ENCODE measurements around the gene MICAL2.

MICAL2 gene

DNA sequence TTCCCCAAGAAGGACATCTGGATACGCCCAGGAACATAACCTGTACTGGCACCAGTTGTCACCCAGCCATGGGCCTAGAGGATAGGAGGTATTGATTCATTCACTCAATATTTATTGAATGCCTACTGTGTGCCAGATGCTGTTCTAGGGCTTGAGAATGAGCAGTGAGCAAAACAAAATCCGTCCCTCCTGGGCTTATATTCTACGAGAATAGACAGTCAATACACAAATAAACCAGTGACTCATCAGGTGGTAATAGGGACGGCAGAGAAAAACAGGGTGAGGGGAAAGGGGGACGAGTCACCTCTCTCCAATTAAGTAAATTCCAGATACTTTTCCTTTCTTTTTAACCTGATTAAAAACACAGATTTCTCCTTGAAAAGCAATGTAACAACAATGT, 103.5 kb downstream of the MICAL2 start:
- Histone ChIP-seq H3K9me3 (ENCODE audit: severe bottlenecking) (no peaks in the 10 kb centered on the region), H3K36me3 (no peaks in the 10 kb centered on the region), H3K27me3 (ENCODE audit: insufficient read depth, low read depth, severe bottlenecking) (no peaks in the 10 kb centered on the region), H3K4me3 (ENCODE audit: low read depth, low read length) (no peak overlapping the region), H3K27ac (no peak overlapping the region)
- DNase-seq: no peak
- TF ChIP-seq, protein P1, sequence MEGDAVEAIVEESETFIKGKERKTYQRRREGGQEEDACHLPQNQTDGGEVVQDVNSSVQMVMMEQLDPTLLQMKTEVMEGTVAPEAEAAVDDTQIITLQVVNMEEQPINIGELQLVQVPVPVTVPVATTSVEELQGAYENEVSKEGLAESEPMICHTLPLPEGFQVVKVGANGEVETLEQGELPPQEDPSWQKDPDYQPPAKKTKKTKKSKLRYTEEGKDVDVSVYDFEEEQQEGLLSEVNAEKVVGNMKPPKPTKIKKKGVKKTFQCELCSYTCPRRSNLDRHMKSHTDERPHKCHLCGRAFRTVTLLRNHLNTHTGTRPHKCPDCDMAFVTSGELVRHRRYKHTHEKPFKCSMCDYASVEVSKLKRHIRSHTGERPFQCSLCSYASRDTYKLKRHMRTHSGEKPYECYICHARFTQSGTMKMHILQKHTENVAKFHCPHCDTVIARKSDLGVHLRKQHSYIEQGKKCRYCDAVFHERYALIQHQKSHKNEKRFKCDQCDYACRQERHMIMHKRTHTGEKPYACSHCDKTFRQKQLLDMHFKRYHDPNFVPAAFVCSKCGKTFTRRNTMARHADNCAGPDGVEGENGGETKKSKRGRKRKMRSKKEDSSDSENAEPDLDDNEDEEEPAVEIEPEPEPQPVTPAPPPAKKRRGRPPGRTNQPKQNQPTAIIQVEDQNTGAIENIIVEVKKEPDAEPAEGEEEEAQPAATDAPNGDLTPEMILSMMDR (IDR thresholded peaks at IDR 0.05; ENCODE audit: low read depth, low read length): no peak

GRCh38 chr11:12214751-12215150, 104.4 kb downstream of the MICAL2 start:
- H3K36me3 ChIP-seq: no peaks in the 10 kb centered on the region
- H3K9me3 ChIP-seq (ENCODE audit: severe bottlenecking): no peaks in the 10 kb centered on the region
- DNase-seq: no peak
- TF ChIP-seq, protein P1 (IDR thresholded peaks at IDR 0.05; ENCODE audit: low read depth, low read length): no peak
- no peak overlapping the region for H3K27ac ChIP-seq
- H3K27me3 ChIP-seq (ENCODE audit: insufficient read depth, low read depth, severe bottlenecking): no peaks in the 10 kb centered on the region
- no peak overlapping the region for H3K4me3 ChIP-seq (ENCODE audit: low read depth, low read length)

DNA sequence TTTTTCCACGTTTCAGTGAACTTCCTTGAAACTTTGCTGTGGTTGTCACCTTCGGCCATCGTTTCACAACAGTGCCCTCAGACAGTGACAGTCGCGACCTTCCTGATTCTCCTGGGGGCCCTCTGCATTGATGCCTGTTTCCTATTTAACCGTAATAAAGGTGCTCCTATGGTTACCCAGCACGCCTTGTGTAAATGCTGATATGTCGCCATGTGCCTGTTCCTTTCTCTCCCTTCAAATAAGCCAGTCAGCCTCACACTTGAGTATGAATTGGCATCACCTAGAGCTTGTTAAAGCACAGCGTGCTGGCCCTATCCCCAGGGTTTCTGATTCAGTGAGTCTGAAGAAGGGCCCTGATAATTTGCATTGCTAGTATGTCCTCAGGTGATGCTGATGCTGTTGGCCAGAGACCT, 104.8 kb downstream of the MICAL2 start:
- Histone ChIP-seq H3K27me3 (ENCODE audit: insufficient read depth, low read depth, severe bottlenecking) (no peaks in the 10 kb centered on the region), H3K27ac (no peak overlapping the region), H3K9me3 (ENCODE audit: severe bottlenecking) (no peaks in the 10 kb centered on the region), H3K4me3 (ENCODE audit: low read depth, low read length) (no peak overlapping the region), H3K36me3 (no peaks in the 10 kb centered on the region)
- TF ChIP-seq, protein P1 (IDR thresholded peaks at IDR 0.05; ENCODE audit: low read depth, low read length): no peak
- DNase-seq: no peak

- H3K27ac ChIP-seq: no peak overlapping the region
- no peak overlapping the region for H3K4me3 ChIP-seq (ENCODE audit: low read depth, low read length)
- no peaks in the 10 kb centered on the region for H3K27me3 ChIP-seq (ENCODE audit: insufficient read depth, low read depth, severe bottlenecking)
- TF ChIP-seq, protein P1 (IDR thresholded peaks at IDR 0.05; ENCODE audit: low read depth, low read length): no peak
- no peak for DNase-seq
- no peaks in the 10 kb centered on the region for H3K9me3 ChIP-seq (ENCODE audit: severe bottlenecking)
- no peaks in the 10 kb centered on the region for H3K36me3 ChIP-seq
These were observed 105.7 kb downstream of the MICAL2 start for GRCh38 chr11:12216041-12216451.

- no peak overlapping the region for H3K27ac ChIP-seq
- no peaks in the 10 kb centered on the region for H3K36me3 ChIP-seq
- H3K27me3 ChIP-seq (ENCODE audit: insufficient read depth, low read depth, severe bottlenecking): no peaks in the 10 kb centered on the region
- H3K4me3 ChIP-seq (ENCODE audit: low read depth, low read length): no peak overlapping the region
- no peak for DNase-seq
- TF ChIP-seq, protein P1 (IDR thresholded peaks at IDR 0.05; ENCODE audit: low read depth, low read length): no peak
- H3K9me3 ChIP-seq (ENCODE audit: severe bottlenecking): no peaks in the 10 kb centered on the region
These were observed 106.4 kb downstream of the MICAL2 start for GRCh38 chr11:12216671-12217374.

GRCh38 chr11:12217879-12218278, 107.5 kb downstream of the MICAL2 start:
- H3K27me3 ChIP-seq (ENCODE audit: insufficient read depth, low read depth, severe bottlenecking): no peaks in the 10 kb centered on the region
- no peak for DNase-seq
- no peak overlapping the region for H3K4me3 ChIP-seq (ENCODE audit: low read depth, low read length)
- no peaks in the 10 kb centered on the region for H3K9me3 ChIP-seq (ENCODE audit: severe bottlenecking)
- no peak overlapping the region for H3K27ac ChIP-seq
- H3K36me3 ChIP-seq: no peaks in the 10 kb centered on the region
- TF ChIP-seq, protein P1 (IDR thresholded peaks at IDR 0.05; ENCODE audit: low read depth, low read length): no peak

Data from WERI-Rb-1 (cell line).